Activated B cell treated with CpG ODN at 0.5 μM for 24 hours (primary cell): ENCODE data around the gene USB1. TPM values are rescaled to one million over a fixed set of nuclear protein-coding genes. Genes with fewer than 3 reads are reported as not detected.

Experiments
- ATAC-seq: fragments of 200-7000 bp; cut with Tn5 transposase; one replicate; pipeline ENCODE4 v1.10.0; 2021; ENCODE audit warnings: low read depth, mild to moderate bottlenecking, moderate library complexity
- CTCF ChIA-PET: fragments of 350-600 bp; sonication (Branson Sonifier 250); formaldehyde crosslinking; loops from one replicate; lab custom pipeline; 2021; ENCODE audit warnings: antibody characterized with exemption; lab: Charles Lee
- POLR2A ChIA-PET: fragments of 350-600 bp; sonication (Branson Sonifier 250); formaldehyde crosslinking; loops from one replicate; lab custom pipeline; 2021; ENCODE audit warnings: antibody characterized with exemption; lab: Charles Lee
- DNase-seq: peaks from one replicate; pipeline ENCODE4 v3.0.0; 2022
- H3K27ac Mint-ChIP-seq: one replicate; pipeline ENCODE4 v1.8.0; 2020; ENCODE audit warnings: mixed read lengths
- H3K27me3 Mint-ChIP-seq: one replicate; pipeline ENCODE4 v1.8.0; 2021; ENCODE audit warnings: mixed read lengths
- H3K36me3 Mint-ChIP-seq: one replicate; pipeline ENCODE4 v1.8.0; 2021; ENCODE audit warnings: low read depth, mixed read lengths
- H3K4me1 Mint-ChIP-seq: one replicate; pipeline ENCODE4 v1.8.0; 2021; ENCODE audit warnings: mixed read lengths
- H3K4me3 Mint-ChIP-seq: one replicate; pipeline ENCODE4 v1.8.0; 2020; ENCODE audit warnings: mild to moderate bottlenecking, mixed read lengths
- H3K9me3 Mint-ChIP-seq: one replicate; pipeline ENCODE4 v1.8.0; 2020; ENCODE audit warnings: mixed read lengths
- CTCF ChIP-seq: fragments of 200-600 bp; IDR thresholded peaks from one replicate; pipeline ENCODE4 v1.8.0; 2022; ENCODE audit warnings: antibody characterized with exemption, mild to moderate bottlenecking
- intact Hi-C: fragments of 100-400 bp; cut with micrococcal nuclease; formaldehyde crosslinking; loops from one replicate; pipeline ENCODE4 v1.15.1; 2024
- total RNA-seq: library from RNA; stranded (reverse); gene quantifications from 2 replicates; pipeline ENCODE4 v1.2.3, GENCODE V29; 2022

Gene USB1
- total RNA-seq, 1 donor from 2014 or later = 40.7 TPM

- intact Hi-C loops = no loop called here
- H3K4me1 Mint-ChIP-seq = no peaks in the 10 kb centered on the region
- TF ChIP-seq CTCF = no peak
- ATAC-seq (no peak), DNase-seq (no peak)
- peaks cover 9% of the 10 kb centered on the region for H3K27me3 Mint-ChIP-seq
- no peak overlapping the region for H3K27ac Mint-ChIP-seq
- POLR2A ChIA-PET = no interaction called here
- CTCF ChIA-PET = no interaction called here
- no peaks in the 10 kb centered on the region for H3K9me3 Mint-ChIP-seq
- H3K4me3 Mint-ChIP-seq = no peak overlapping the region
- H3K36me3 Mint-ChIP-seq = no peaks in the 10 kb centered on the region
Measured at GRCh38 chr16:57959804-57960203, 41.4 kb upstream of the USB1 start.

- no peak for TF ChIP-seq CTCF
- intact Hi-C loops = no loop called here
- ATAC-seq (no peak), DNase-seq (no peak)
- POLR2A ChIA-PET = no interaction called here
- Mint-ChIP-seq H3K4me3 (no peak overlapping the region), H3K4me1 (no peaks in the 10 kb centered on the region), H3K27me3 (peaks cover 9% of the 10 kb centered on the region), H3K36me3 (no peaks in the 10 kb centered on the region), H3K27ac (no peak overlapping the region), H3K9me3 (no peaks in the 10 kb centered on the region)
- CTCF ChIA-PET = no interaction called here
Measured at GRCh38 chr16:57960310-57960709, 40.9 kb upstream of the USB1 start.

GRCh38 chr16:57960826-57961472, 40.3 kb upstream of the USB1 start:
- TF ChIP-seq CTCF = no peak
- intact Hi-C loops = no loop called here
- H3K27me3 Mint-ChIP-seq = peaks cover 9% of the 10 kb centered on the region
- no peaks in the 10 kb centered on the region for H3K4me1 Mint-ChIP-seq
- CTCF ChIA-PET = no interaction called here
- POLR2A ChIA-PET = no interaction called here
- no peak overlapping the region for H3K4me3 Mint-ChIP-seq
- no peak overlapping the region for H3K27ac Mint-ChIP-seq
- H3K9me3 Mint-ChIP-seq = no peaks in the 10 kb centered on the region
- ATAC-seq (no peak), DNase-seq (no peak)
- H3K36me3 Mint-ChIP-seq = no peaks in the 10 kb centered on the region

- Mint-ChIP-seq H3K4me3 (no peak overlapping the region), H3K9me3 (no peaks in the 10 kb centered on the region), H3K36me3 (no peaks in the 10 kb centered on the region), H3K27me3 (peaks cover 9% of the 10 kb centered on the region), H3K4me1 (no peaks in the 10 kb centered on the region), H3K27ac (no peak overlapping the region)
- ATAC-seq = no peak
- TF ChIP-seq CTCF = no peak
- ChIA-PET POLR2A (no interaction called here), CTCF (no interaction called here)
- intact Hi-C loops = no loop called here
- no peak for DNase-seq
Measured at GRCh38 chr16:57961538-57961937, 39.7 kb upstream of the USB1 start.

- no peak for TF ChIP-seq CTCF
- no peaks in the 10 kb centered on the region for H3K9me3 Mint-ChIP-seq
- CTCF ChIA-PET = no interaction called here
- H3K36me3 Mint-ChIP-seq = no peaks in the 10 kb centered on the region
- H3K27me3 Mint-ChIP-seq = peaks cover 9% of the 10 kb centered on the region
- no peak overlapping the region for H3K27ac Mint-ChIP-seq
- no peak for ATAC-seq
- POLR2A ChIA-PET = no interaction called here
- no peak for DNase-seq
- H3K4me3 Mint-ChIP-seq = no peak overlapping the region
- H3K4me1 Mint-ChIP-seq = no peaks in the 10 kb centered on the region
- intact Hi-C loops = no loop called here
Measured at GRCh38 chr16:57962046-57962445, 39.2 kb upstream of the USB1 start.
